Lower lobe of right lung (tissue), 2 donors: Measurements from ENCODE around the gene NECTIN2. TPM values are rescaled to one million over a fixed set of nuclear protein-coding genes. Genes with fewer than 3 reads are reported as not detected.
"Not testable (repeated sequence)": the region's sequence is repeated elsewhere in the genome, so short reads cannot be mapped to it uniquely, and the experiment has no call there.

Experiments used
- ATAC-seq, 2 donors: fragments of 200-7000 bp; cut with Tn5 transposase; one replicate each; pipeline ENCODE4 v1.9.1; 2020 to 2022; ENCODE audit warnings: mild to moderate bottlenecking in 2 of 2, moderate library complexity in 2 of 2
- DNase-seq: peaks from one replicate; pipeline ENCODE4 v3.0.0-alpha.2; 2020
- H3K27ac ChIP-seq: fragments of 200-600 bp; one replicate; pipeline ENCODE4 v1.8.0; 2022
- H3K27me3 ChIP-seq: fragments of 200-600 bp; one replicate; pipeline ENCODE4 v1.8.0; 2022; ENCODE audit warnings: low read depth
- H3K36me3 ChIP-seq: fragments of 200-600 bp; one replicate; pipeline ENCODE4 v1.8.0; 2022; ENCODE audit warnings: mild to moderate bottlenecking
- H3K4me1 ChIP-seq: fragments of 200-600 bp; one replicate; pipeline ENCODE4 v1.8.0; 2022
- H3K4me3 ChIP-seq: fragments of 200-600 bp; one replicate; pipeline ENCODE4 v1.8.0; 2022; ENCODE audit warnings: mild to moderate bottlenecking
- H3K9me3 ChIP-seq: fragments of 200-600 bp; one replicate; pipeline ENCODE4 v1.8.0; 2022
- CTCF ChIP-seq: fragments of 200-600 bp; IDR thresholded peaks from one replicate; pipeline ENCODE4 v1.8.0; 2022; ENCODE audit warnings: antibody characterized with exemption, mild to moderate bottlenecking
- intact Hi-C: fragments of 100-400 bp; cut with DNase I; formaldehyde crosslinking; loops from one replicate; pipeline ENCODE4 v1.11.0; 2022
- total RNA-seq: library from RNA; stranded (reverse); fragmentation: NEBNext Ultra II Directional; extraction: Animal tissue kit (Norgen Biotek cat#: 25700); gene quantifications from one replicate; pipeline ENCODE4 v1.2.1, GENCODE V29; 2021
- donor health status: DM: no; HTN: yes; CAD: no; lungs with severe emphysema.

NECTIN2 gene
- total RNA-seq, 1 donor from 2014 or later, result 75.1 TPM

GRCh38 chr19:44878120-44878865 lies 32.2 kb downstream of the NECTIN2 start:
- Histone ChIP-seq H3K36me3 (peaks cover 67% of the 10 kb centered on the region), H3K9me3 (no peaks in the 10 kb centered on the region), H3K4me3 (no peak overlapping the region), H3K27me3 (no peaks in the 10 kb centered on the region), H3K4me1 (no peaks in the 10 kb centered on the region), H3K27ac (no peak overlapping the region)
- intact Hi-C loops, result no loop called here
- TF ChIP-seq CTCF, result no peak
- DNase-seq (no peak), ATAC-seq (no peak)

GRCh38 chr19:44879309-44880065 lies 33.4 kb downstream of the NECTIN2 start:
- ATAC-seq (peak in 1 of 2 donors; percentile 12), DNase-seq (no peak)
- H3K27ac ChIP-seq, result no peak overlapping the region

DNA sequence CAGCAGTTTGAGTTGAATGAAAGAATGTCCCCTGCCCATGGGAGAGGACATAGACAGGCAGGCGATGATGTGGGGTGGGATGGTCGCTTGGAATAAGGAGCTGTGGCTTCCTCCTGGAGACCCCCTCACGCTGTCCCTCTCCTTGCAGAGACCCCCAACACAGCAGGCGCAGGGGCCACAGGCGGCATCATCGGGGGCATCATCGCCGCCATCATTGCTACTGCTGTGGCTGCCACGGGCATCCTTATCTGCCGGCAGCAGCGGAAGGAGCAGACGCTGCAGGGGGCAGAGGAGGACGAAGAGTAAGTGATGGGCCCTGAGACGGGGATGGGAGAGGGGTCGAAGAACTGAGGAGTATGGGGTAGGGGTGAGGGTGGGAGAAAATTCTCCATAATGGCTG lies 36.0 kb downstream of the NECTIN2 start:
- Histone ChIP-seq H3K9me3 (no peaks in the 10 kb centered on the region), H3K27me3 (no peaks in the 10 kb centered on the region), H3K27ac (no peak overlapping the region), H3K4me3 (no peak overlapping the region), H3K4me1 (no peaks in the 10 kb centered on the region), H3K36me3 (peaks cover 53% of the 10 kb centered on the region)
- intact Hi-C loops, result no loop called here
- DNase-seq (no peak), ATAC-seq (no peak)
- no peak for TF ChIP-seq CTCF

More at GRCh38 chr19:44879309-44880065, 33.4 kb downstream of the NECTIN2 start:
- Histone ChIP-seq H3K9me3 (no peaks in the 10 kb centered on the region), H3K27me3 (no peaks in the 10 kb centered on the region), H3K36me3 (peaks cover 62% of the 10 kb centered on the region), H3K4me1 (no peaks in the 10 kb centered on the region), H3K4me3 (no peak overlapping the region)
- TF ChIP-seq CTCF, result no peak
- intact Hi-C loops, result no loop called here

DNA sequence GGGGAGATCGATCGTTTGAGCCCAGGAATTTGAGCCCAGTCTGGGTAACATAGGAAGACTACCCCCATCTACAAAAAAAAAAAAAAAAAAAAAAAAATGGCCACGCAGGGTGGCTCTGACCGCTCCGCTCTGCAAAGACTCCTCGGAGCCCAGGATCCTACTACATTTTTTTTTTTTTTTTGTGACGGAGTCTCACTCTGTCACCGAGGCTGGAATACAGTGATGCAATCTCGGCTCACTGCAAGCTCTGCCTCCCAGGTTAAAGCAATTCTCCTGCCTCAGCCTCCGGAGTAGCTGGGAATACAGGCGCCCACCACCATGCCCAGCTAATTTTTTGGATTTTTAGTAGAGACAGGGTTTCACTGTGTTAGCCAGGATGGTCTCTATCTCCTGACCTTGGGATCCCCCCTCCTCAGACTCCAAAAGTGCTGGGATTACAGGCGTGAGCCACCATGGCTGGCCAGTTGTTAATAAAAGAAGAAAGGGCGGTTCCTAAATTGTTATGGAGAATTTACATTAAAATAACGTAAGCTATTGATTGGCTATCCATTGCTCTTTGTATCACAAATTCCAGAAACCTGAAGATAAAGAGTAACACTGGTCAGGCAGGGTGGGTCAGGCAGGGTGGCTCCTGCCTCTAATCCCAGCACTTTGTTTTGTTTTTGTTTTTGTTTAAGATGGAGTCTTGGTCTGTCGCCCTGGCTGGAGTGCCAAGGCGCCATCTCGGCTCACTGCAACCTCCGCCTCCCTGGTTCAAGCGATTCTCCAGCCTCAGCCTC lies 36.7 kb downstream of the NECTIN2 start:
- intact Hi-C loops, H3K27ac ChIP-seq, DNase-seq, ATAC-seq, H3K9me3 ChIP-seq, H3K4me3 ChIP-seq, H3K27me3 ChIP-seq, H3K4me1 ChIP-seq: not testable (repeated sequence)
- peaks cover 53% of the 10 kb centered on the region for H3K36me3 ChIP-seq

DNA sequence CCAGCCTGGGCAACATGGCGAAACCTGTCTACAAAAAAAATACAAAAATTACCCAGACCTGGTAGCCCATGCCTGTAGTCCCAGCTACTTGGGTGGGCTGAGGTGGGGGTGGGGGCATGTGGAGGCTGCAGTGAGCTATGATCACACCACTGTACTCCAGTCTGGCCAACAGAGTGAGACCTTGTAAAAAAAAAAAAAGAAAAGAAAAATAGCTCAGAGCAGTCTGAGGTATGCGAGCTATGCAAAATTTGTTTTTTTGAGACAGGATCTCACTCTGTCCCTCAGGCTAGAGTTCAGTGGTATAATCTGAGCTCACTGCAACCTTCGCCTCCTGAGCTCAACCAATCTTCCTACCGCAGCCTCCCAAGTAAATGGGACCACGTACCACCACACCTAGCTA lies 37.8 kb downstream of the NECTIN2 start:
- no peak for TF ChIP-seq CTCF
- Histone ChIP-seq H3K36me3 (peaks cover 49% of the 10 kb centered on the region), H3K27ac (no peak overlapping the region), H3K9me3 (no peaks in the 10 kb centered on the region), H3K27me3 (no peaks in the 10 kb centered on the region), H3K4me3 (no peak overlapping the region), H3K4me1 (no peaks in the 10 kb centered on the region)
- DNase-seq, result no peak
- intact Hi-C loops, result no loop called here
- ATAC-seq, result no peak
